Loucy (cell line): Measurements from ENCODE around the gene MGLL.
A peak's percentile ranks its signal among the peaks of the same experiment; 100 is the strongest.

ENCODE experiments used
- CTCF ChIP-seq: fragments of 200-600 bp; sonication (generic); conservative IDR thresholded peaks from 2 replicates; pipeline ENCODE4 v1.5.1; 2014; ENCODE audit warnings: mild to moderate bottlenecking, antibody characterized with exemption, low read length
- EZH2phosphoT487 ChIP-seq: fragments of 200-600 bp; IDR thresholded peaks from 2 replicates; pipeline ENCODE4 v1.6.1; 2018; ENCODE audit warnings: antibody characterized with exemption, mild to moderate bottlenecking, moderate library complexity, borderline replicate concordance

- peak; percentile 92 for TF ChIP-seq CTCF
- TF ChIP-seq EZH2phosphoT487: no peak
These were observed 169.9 kb downstream of the MGLL start for GRCh38 chr3:127652246-127652995.
